ENCODE data around the gene CLIC1. TPM values are rescaled to one million over a fixed set of nuclear protein-coding genes. Genes with fewer than 3 reads are reported as not detected.

CLIC1 gene
- polyA plus RNA-seq, 1 donor (not counting 4 experiments of a cell fraction or from before 2014, with no cell fraction given), result 832 TPM

DNA sequence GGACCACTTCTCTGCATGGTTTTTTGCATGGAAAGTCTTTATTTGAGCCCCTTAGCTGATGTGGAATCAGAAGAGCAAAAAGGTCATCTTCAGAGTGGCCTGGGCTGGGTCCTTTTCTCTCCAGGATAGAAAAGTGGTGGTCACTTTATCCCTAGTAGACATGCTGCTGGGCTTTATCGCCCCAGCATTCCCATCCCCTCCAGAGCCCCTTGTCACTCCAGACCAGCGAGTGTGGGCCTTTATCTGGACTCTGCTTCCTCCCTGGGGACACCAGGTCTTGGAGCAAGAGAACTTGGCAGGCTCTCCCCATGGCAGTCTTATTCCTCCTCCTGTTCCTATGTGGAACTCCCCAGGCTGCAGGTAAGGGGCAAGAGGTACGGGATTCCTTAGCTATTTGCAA is 29.7 kb downstream of the CLIC1 start, which contains the start of gene LY6G6F:
LY6G6F (plus strand) TSS at position 268 of the 400 bp plus-strand sequence; CDS start at position 309, 41 bp downstream.
- dilution Hi-C loops (cut with MboI; ENCODE audit: extremely low pct_ligation_motif_present, low sequenced_read_pairs), result no loop called here
- no peaks in the 10 kb centered on the region for H4K20me1 ChIP-seq (ENCODE audit: control insufficient read depth, extremely low read depth, insufficient read depth, low read length)

DNA sequence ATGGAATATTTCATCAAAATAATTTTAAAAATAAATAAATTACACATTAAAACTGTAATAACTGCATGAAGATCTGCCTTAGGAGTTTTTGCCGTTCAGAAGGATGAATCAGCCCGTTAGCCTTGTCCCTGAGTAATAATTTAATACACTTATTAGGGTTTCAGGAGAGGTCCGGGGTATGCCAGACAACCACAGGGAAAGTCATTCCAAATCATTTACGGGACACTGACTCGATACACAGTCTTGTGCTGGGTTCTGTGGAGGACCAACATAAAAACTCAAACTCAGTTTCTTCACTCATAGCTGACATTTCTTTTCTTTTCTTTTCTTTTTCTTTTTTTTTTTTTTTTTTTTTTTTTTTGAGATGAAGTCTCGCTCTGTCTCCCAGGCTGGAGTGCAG is 30.4 kb downstream of the CLIC1 start:
- TF ChIP-seq, protein P1, sequence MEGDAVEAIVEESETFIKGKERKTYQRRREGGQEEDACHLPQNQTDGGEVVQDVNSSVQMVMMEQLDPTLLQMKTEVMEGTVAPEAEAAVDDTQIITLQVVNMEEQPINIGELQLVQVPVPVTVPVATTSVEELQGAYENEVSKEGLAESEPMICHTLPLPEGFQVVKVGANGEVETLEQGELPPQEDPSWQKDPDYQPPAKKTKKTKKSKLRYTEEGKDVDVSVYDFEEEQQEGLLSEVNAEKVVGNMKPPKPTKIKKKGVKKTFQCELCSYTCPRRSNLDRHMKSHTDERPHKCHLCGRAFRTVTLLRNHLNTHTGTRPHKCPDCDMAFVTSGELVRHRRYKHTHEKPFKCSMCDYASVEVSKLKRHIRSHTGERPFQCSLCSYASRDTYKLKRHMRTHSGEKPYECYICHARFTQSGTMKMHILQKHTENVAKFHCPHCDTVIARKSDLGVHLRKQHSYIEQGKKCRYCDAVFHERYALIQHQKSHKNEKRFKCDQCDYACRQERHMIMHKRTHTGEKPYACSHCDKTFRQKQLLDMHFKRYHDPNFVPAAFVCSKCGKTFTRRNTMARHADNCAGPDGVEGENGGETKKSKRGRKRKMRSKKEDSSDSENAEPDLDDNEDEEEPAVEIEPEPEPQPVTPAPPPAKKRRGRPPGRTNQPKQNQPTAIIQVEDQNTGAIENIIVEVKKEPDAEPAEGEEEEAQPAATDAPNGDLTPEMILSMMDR (optimal IDR thresholded peaks at IDR 0.05 in 1 of 3, IDR thresholded peaks at IDR 0.05 in 1 of 3, conservative IDR thresholded peaks at IDR 0.05 in 1 of 3; ENCODE audit: extremely low read depth in 1 of 3, insufficient read depth in 2 of 3, low read length in 3 of 3), result no peak
- no peak for TF ChIP-seq EZH2 (IDR thresholded peaks at IDR 0.05; ENCODE audit: low read length)
- peaks cover 17% of the 10 kb centered on the region for H3K79me2 ChIP-seq (ENCODE audit: control insufficient read depth, insufficient read depth, low read length)
- no peaks in the 10 kb centered on the region for H3K27me3 ChIP-seq (ENCODE audit: control insufficient read depth, extremely low read depth, insufficient read depth, low read length)
- dilution Hi-C loops (cut with MboI; ENCODE audit: extremely low pct_ligation_motif_present, low sequenced_read_pairs), result no loop called here
- H3K36me3 ChIP-seq (ENCODE audit: control insufficient read depth in 2 of 2, extremely low read depth in 1 of 2, insufficient read depth in 2 of 2, low read length in 2 of 2), result no peaks in the 10 kb centered on the region
- DNase-seq (ENCODE audit: low read depth, low spot score), result no peak
- H3K9me3 ChIP-seq (ENCODE audit: control insufficient read depth, low read depth, low read length), result no peaks in the 10 kb centered on the region
- H3K4me2 ChIP-seq (ENCODE audit: control insufficient read depth, extremely low read depth, insufficient read depth, low read depth, low read length), result no peak overlapping the region
- H3K9me1 ChIP-seq (ENCODE audit: control insufficient read depth, extremely low read depth, insufficient read depth, low read length), result no peaks in the 10 kb centered on the region
- H3K27ac ChIP-seq (ENCODE audit: control insufficient read depth, insufficient read depth, low read length), result no peak overlapping the region
- no peak overlapping the region for H3K4me3 ChIP-seq (ENCODE audit: control insufficient read depth in 2 of 3, extremely low read depth in 1 of 3, insufficient read depth in 2 of 3, low read depth in 1 of 3, low read length in 3 of 3)
- H4K20me1 ChIP-seq (ENCODE audit: control insufficient read depth, extremely low read depth, insufficient read depth, low read length), result no peaks in the 10 kb centered on the region
- H3K4me1 ChIP-seq (ENCODE audit: control insufficient read depth, extremely low read depth, insufficient read depth, low read length), result peaks cover 11% of the 10 kb centered on the region
- no peak overlapping the region for H3K9ac ChIP-seq (ENCODE audit: control insufficient read depth, extremely low read depth, insufficient read depth, low read length)
- H2AFZ ChIP-seq (ENCODE audit: control insufficient read depth, low read length), result no peak overlapping the region
- no peak for FAIRE-seq

More for the DNA sequence above, 29.7 kb downstream of the CLIC1 start, which contains the start of gene LY6G6F:
- H3K9ac ChIP-seq (ENCODE audit: control insufficient read depth, extremely low read depth, insufficient read depth, low read length), result no peak within 1 kb of the TSS
- DNase-seq (ENCODE audit: low read depth, low spot score), result no peak
- H2AFZ ChIP-seq (ENCODE audit: control insufficient read depth, low read length), result no peak within 1 kb of the TSS
- H3K9me3 ChIP-seq (ENCODE audit: control insufficient read depth, low read depth, low read length), result no peaks in the 10 kb centered on the region
- no peaks in the 10 kb centered on the region for H3K36me3 ChIP-seq (ENCODE audit: control insufficient read depth in 2 of 2, extremely low read depth in 1 of 2, insufficient read depth in 2 of 2, low read length in 2 of 2)
- TF ChIP-seq EZH2 (IDR thresholded peaks at IDR 0.05; ENCODE audit: low read length), result no peak
- TF ChIP-seq, protein P1 (optimal IDR thresholded peaks at IDR 0.05 in 1 of 3, IDR thresholded peaks at IDR 0.05 in 1 of 3, conservative IDR thresholded peaks at IDR 0.05 in 1 of 3; ENCODE audit: extremely low read depth in 1 of 3, insufficient read depth in 2 of 3, low read length in 3 of 3), result no peak
- no peak within 1 kb of the TSS for H3K4me2 ChIP-seq (ENCODE audit: control insufficient read depth, extremely low read depth, insufficient read depth, low read depth, low read length)
- no peak for FAIRE-seq
- no peaks in the 10 kb centered on the region for H3K27me3 ChIP-seq (ENCODE audit: control insufficient read depth, extremely low read depth, insufficient read depth, low read length)
- peaks cover 16% of the 10 kb centered on the region for H3K4me1 ChIP-seq (ENCODE audit: control insufficient read depth, extremely low read depth, insufficient read depth, low read length)
- no peaks in the 10 kb centered on the region for H3K9me1 ChIP-seq (ENCODE audit: control insufficient read depth, extremely low read depth, insufficient read depth, low read length)
- H3K79me2 ChIP-seq (ENCODE audit: control insufficient read depth, insufficient read depth, low read length), result peaks cover 11% of the 10 kb centered on the region
- H3K4me3 ChIP-seq (ENCODE audit: control insufficient read depth in 2 of 3, extremely low read depth in 1 of 3, insufficient read depth in 2 of 3, low read depth in 1 of 3, low read length in 3 of 3), result no peak within 1 kb of the TSS
- no peak within 1 kb of the TSS for H3K27ac ChIP-seq (ENCODE audit: control insufficient read depth, insufficient read depth, low read length)

Data from keratinocyte (primary cell).